HEK293 (cell line): ENCODE measurements around the gene FSTL3.
A peak's percentile ranks its signal among the peaks of the same experiment; 100 is the strongest.

Experiments used
- CTCF ChIA-PET: fragments of 350-600 bp; formaldehyde crosslinking; extraction: SDS; loops from one replicate; lab custom pipeline; 2021; ENCODE audit warnings: antibody characterized with exemption; lab: Yijun Ruan, JAX
- POLR2A ChIA-PET: fragments of 300-600 bp; formaldehyde crosslinking; extraction: SDS; loops from one replicate; lab custom pipeline; 2020; ENCODE audit warnings: antibody characterized with exemption, inconsistent platforms; lab: Yijun Ruan, JAX
- H3K27ac ChIP-seq: fragments of 200-500 bp; sonication (Bioruptor generic); 2 replicates; pipeline ENCODE4 v1.5.1; 2014; ENCODE audit warnings: low read depth, low read length, control low read depth, inconsistent platforms; ENCODE audit errors: extremely low read depth
- H3K36me3 ChIP-seq, 2 experiments: fragments of 200-500 bp in 1 of 2; sonication (Bioruptor generic) in 1 of 2; 1 replicate in 1 of 2; 2 replicates in 1 of 2; pipeline ENCODE4 v1.5.1; 2014 to 2017; ENCODE audit warnings: inconsistent platforms in 2 of 2, low read length in 2 of 2; ENCODE audit not compliant: control insufficient read depth in 2 of 2, insufficient read depth in 1 of 2
- H3K4me1 ChIP-seq: fragments of 200-500 bp; sonication (Bioruptor generic); 2 replicates; pipeline ENCODE4 v1.5.1; 2014; ENCODE audit warnings: mild to moderate bottlenecking, low read length, inconsistent platforms; ENCODE audit not compliant: control insufficient read depth, insufficient read depth
- H3K4me3 ChIP-seq: 2 replicates; pipeline ENCODE4 v1.5.1; 2011; ENCODE audit warnings: low read depth, mild to moderate bottlenecking, control low read depth, low read length, moderate library complexity
- H3K9me3 ChIP-seq: fragments of 200-500 bp; sonication (Bioruptor generic); 2 replicates; pipeline ENCODE4 v1.5.1; 2014; ENCODE audit warnings: low read depth, low read length, inconsistent platforms; ENCODE audit not compliant: control insufficient read depth, insufficient read depth
- EGR2 ChIP-seq: fragments of 450-650 bp; formaldehyde crosslinking; IDR thresholded peaks from 2 replicates; pipeline ENCODE4 v1.5.1; 2016; ENCODE audit warnings: low read depth, missing biosample characterization, missing genetic modification characterization
- HOXC10 ChIP-seq: sonication (generic); formaldehyde crosslinking; IDR thresholded peaks from 2 replicates; pipeline ENCODE4 v1.8.1; 2023; ENCODE audit warnings: mild to moderate bottlenecking, missing genetic modification reagents
- KLF16 ChIP-seq: fragments of 450-650 bp; formaldehyde crosslinking; IDR thresholded peaks from 2 replicates; pipeline ENCODE4 v1.5.1; 2017; ENCODE audit warnings: missing biosample characterization, missing genetic modification characterization
- PRDM1 ChIP-seq: fragments of 450-650 bp; formaldehyde crosslinking; IDR thresholded peaks from 2 replicates; pipeline ENCODE4; 2016; ENCODE audit warnings: missing biosample characterization, missing genetic modification characterization
- PRDM6 ChIP-seq: fragments of 450-650 bp; formaldehyde crosslinking; IDR thresholded peaks from 2 replicates; pipeline ENCODE4 v1.5.1; 2017; ENCODE audit warnings: missing biosample characterization, missing genetic modification characterization
- SP7 ChIP-seq: fragments of 450-650 bp; formaldehyde crosslinking; IDR thresholded peaks from 2 replicates; pipeline ENCODE4 v1.5.1; 2016; ENCODE audit warnings: missing biosample characterization, missing genetic modification characterization
- WT1 ChIP-seq: fragments of 450-650 bp; formaldehyde crosslinking; IDR thresholded peaks from 2 replicates; pipeline ENCODE4 v1.5.1; 2016; ENCODE audit warnings: missing biosample characterization, missing genetic modification characterization
- YY2 ChIP-seq: fragments of 450-650 bp; formaldehyde crosslinking; IDR thresholded peaks from 2 replicates; pipeline ENCODE4 v1.5.1; 2016; ENCODE audit warnings: missing biosample characterization, missing genetic modification characterization
- ZBTB6 ChIP-seq: fragments of 450-650 bp; formaldehyde crosslinking; IDR thresholded peaks from 2 replicates; pipeline ENCODE4 v1.5.1; 2017; ENCODE audit warnings: missing biosample characterization, missing genetic modification characterization
- ZFP37 ChIP-seq: fragments of 450-650 bp; formaldehyde crosslinking; IDR thresholded peaks from 2 replicates; pipeline ENCODE4 v1.5.1; 2016; ENCODE audit warnings: missing biosample characterization, missing genetic modification characterization
- ZNF19 ChIP-seq: fragments of 450-650 bp; formaldehyde crosslinking; IDR thresholded peaks from 2 replicates; pipeline ENCODE4; 2016; ENCODE audit warnings: missing biosample characterization, missing genetic modification characterization, low read depth
- ZNF211 ChIP-seq: fragments of 450-650 bp; formaldehyde crosslinking; IDR thresholded peaks from 2 replicates; pipeline ENCODE4 v1.5.1; 2016; ENCODE audit warnings: low read depth, missing biosample characterization, missing genetic modification characterization
- ZNF280D ChIP-seq: fragments of 450-650 bp; formaldehyde crosslinking; IDR thresholded peaks from 2 replicates; pipeline ENCODE4 v1.5.1; 2016; ENCODE audit warnings: missing biosample characterization, missing genetic modification characterization
- ZNF324 ChIP-seq: fragments of 450-650 bp; formaldehyde crosslinking; IDR thresholded peaks from 2 replicates; pipeline ENCODE4 v1.5.1; 2016; ENCODE audit warnings: missing biosample characterization, missing genetic modification characterization
- ZNF354C ChIP-seq: fragments of 450-650 bp; formaldehyde crosslinking; IDR thresholded peaks from 2 replicates; pipeline ENCODE4 v1.5.1; 2016; ENCODE audit warnings: missing biosample characterization, missing genetic modification characterization, low read depth, borderline replicate concordance
- ZNF48 ChIP-seq: fragments of 450-650 bp; formaldehyde crosslinking; IDR thresholded peaks from 2 replicates; pipeline ENCODE4 v1.5.1; 2016; ENCODE audit warnings: missing biosample characterization, missing genetic modification characterization
- ZNF510 ChIP-seq: fragments of 450-650 bp; formaldehyde crosslinking; IDR thresholded peaks from 2 replicates; pipeline ENCODE4 v1.5.1; 2018; ENCODE audit warnings: mild to moderate bottlenecking, missing genetic modification characterization, missing biosample characterization; ENCODE audit not compliant: insufficient replicate concordance
- ZNF544 ChIP-seq: fragments of 450-650 bp; formaldehyde crosslinking; IDR thresholded peaks from 2 replicates; pipeline ENCODE4 v1.5.0; 2017; ENCODE audit warnings: missing biosample characterization, missing genetic modification characterization
- ZNF624 ChIP-seq: fragments of 450-650 bp; formaldehyde crosslinking; IDR thresholded peaks from 2 replicates; pipeline ENCODE4 v1.5.1; 2017; ENCODE audit warnings: missing biosample characterization, missing genetic modification characterization
- ZNF658 ChIP-seq: fragments of 450-650 bp; formaldehyde crosslinking; IDR thresholded peaks from 2 replicates; pipeline ENCODE4; 2016; ENCODE audit warnings: missing biosample characterization, missing genetic modification characterization
- ZNF701 ChIP-seq: fragments of 450-650 bp; formaldehyde crosslinking; IDR thresholded peaks from 2 replicates; pipeline ENCODE4 v1.5.1; 2016; ENCODE audit warnings: missing biosample characterization, missing genetic modification characterization
- ZNF707 ChIP-seq: fragments of 450-650 bp; formaldehyde crosslinking; IDR thresholded peaks from 2 replicates; pipeline ENCODE4 v1.5.1; 2016; ENCODE audit warnings: missing biosample characterization, missing genetic modification characterization
- ZNF777 ChIP-seq: fragments of 450-650 bp; formaldehyde crosslinking; IDR thresholded peaks from 2 replicates; pipeline ENCODE4 v1.5.1; 2017; ENCODE audit warnings: missing biosample characterization, missing genetic modification characterization, borderline replicate concordance
- ZSCAN5A ChIP-seq: fragments of 450-650 bp; formaldehyde crosslinking; IDR thresholded peaks from 2 replicates; pipeline ENCODE4 v1.5.1; 2016; ENCODE audit warnings: missing biosample characterization, missing genetic modification characterization

Gene FSTL3

GRCh38 chr19:715347-715746, 39.2 kb downstream of the FSTL3 start (continued):
- TF ChIP-seq HOXC10 (CRISPR knock-in tag) (no peak), ZNF707 (tag by site-specific recombination) (no peak), ZNF280D (tag by site-specific recombination) (peak; percentile 74; the same call in 1 of the 2 replicates), ZNF510 (tag by site-specific recombination) (no peak), ZNF544 (tag by site-specific recombination) (no peak), PRDM1 (no peak), WT1 (no peak), ZNF658 (tag by site-specific recombination) (no peak), SP7 (tag by site-specific recombination) (no peak), ZSCAN5A (tag by site-specific recombination) (no peak), ZNF19 (no peak), EGR2 (no peak), ZNF624 (peak; percentile 56; the same call in 1 of the 2 replicates), PRDM6 (no peak), ZNF211 (tag by site-specific recombination) (no peak), ZNF48 (tag by site-specific recombination) (no peak), ZNF354C (no peak), ZNF701 (tag by site-specific recombination) (no peak), KLF16 (tag by site-specific recombination) (no peak), ZFP37 (tag by site-specific recombination) (no peak), YY2 (tag by site-specific recombination) (no peak), ZNF777 (tag by site-specific recombination) (no peak)
- TF ChIP-seq, all 188 proteins: peak for 5

DNA sequence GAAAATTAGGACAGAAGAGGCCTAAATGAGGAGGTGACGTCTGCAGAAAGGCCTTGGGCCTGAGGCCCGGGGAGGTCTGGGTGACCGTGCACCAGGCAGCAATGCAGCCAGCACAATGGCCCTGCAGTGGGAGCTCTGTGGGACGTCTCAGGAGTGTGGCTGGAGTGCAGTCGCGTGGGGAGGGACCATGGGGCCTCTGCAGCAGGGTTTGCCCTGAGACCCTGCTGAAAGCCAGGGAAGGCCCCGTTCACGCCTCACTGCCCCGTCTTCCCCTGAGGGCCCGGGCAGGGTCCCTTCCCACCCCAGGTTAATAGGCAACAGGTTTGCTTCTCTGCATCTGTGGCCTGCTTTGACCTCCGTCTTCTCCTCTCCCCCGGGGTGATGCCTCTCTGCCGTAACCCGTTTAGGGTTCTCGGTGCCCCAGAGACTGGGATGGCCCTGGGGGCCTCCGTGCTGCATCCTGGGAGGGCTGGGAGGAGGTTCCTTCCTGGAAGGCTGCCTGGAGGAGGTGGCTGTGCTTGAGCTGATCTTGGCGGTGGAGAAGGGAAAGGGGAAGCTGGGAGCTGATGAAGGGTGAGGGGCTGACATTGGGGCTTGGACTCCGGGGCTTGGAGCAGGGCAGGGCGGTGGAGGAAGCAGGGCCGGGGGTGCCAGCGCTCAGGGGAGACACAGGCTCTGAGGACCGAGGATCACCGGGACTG, 42.2 kb downstream of the FSTL3 start:
- Histone ChIP-seq H3K36me3 (peaks cover 0 to 5% of the 10 kb centered on the region in 2 experiments; a peak in 1 of 3 replicates), H3K4me3 (no peak overlapping the region), H3K9me3 (no peaks in the 10 kb centered on the region), H3K4me1 (no peaks in the 10 kb centered on the region), H3K27ac (no peak overlapping the region)
- ChIA-PET POLR2A (interaction anchor here (0.7 to 1.3 kb wide), 2 partner anchors 42 to 187 kb away, joined by 3 read pairs; partner anchors contain the start of gene FSTL3), CTCF (interaction anchor here (0.7 to 1.0 kb wide), 2 partner anchors 10 to 145 kb away, joined by 3 to 4 read pairs; partner anchors contain the start of gene PALM)
- TF ChIP-seq ZNF280D (tag by site-specific recombination) (no peak), ZBTB6 (0 out of 2 replicates have a peak, but pooled peaks have one; percentile 50), ZNF324 (no peak)
